ENCODE results near the gene KIF3C. TPM values are rescaled to one million over a fixed set of nuclear protein-coding genes. Genes with fewer than 3 reads are reported as not detected.

KIF3C gene
- total and polyA plus RNA-seq, 2 of the 8 experiments (the other 6 are each of a cell fraction or from before 2014, with no cell fraction given) = 13.4 to 58.1 TPM

- no peak for TF ChIP-seq SIN3A (conservative IDR thresholded peaks at IDR 0.05 in 1 of 2, IDR thresholded peaks at IDR 0.05 in 1 of 2; ENCODE audit: low read depth in 1 of 2, low read length in 2 of 2)
Observed at GRCh38 chr2:25941042-25941441, 41.3 kb downstream of the KIF3C start (continued).

Measured in H1 (cell line).